HG02623 (cell line): Measurements from ENCODE around the gene ERCC4.

Experiments used
- ATAC-seq: cut with Tn5 transposase; IDR thresholded peaks from one replicate; pipeline ENCODE4 v1.9.1; 2021; ENCODE audit warnings: moderate library complexity; ENCODE audit not compliant: unreplicated experiment

Gene ERCC4

DNA sequence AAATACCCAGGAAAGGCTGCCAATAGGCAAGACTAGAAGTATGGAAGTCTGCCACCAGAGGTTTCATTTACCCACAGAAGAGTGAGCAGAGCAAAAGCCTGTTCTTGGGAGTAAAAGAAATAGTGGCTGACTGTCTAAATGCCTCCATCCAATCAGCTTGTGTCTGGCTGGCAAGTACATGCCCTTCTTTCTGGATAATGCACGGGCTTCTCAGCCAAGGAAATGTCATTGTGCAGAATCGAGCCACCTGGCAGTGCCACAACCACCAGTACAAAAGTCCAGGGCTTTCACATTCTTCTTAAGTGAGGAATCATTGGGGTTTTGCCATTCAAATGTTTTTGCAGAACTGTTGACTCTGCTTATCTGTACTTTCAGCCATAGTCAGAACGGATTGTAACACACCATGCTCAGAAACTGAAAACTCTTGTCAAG is 10.1 kb upstream of the ERCC4 start:
- no peak for ATAC-seq

DNA sequence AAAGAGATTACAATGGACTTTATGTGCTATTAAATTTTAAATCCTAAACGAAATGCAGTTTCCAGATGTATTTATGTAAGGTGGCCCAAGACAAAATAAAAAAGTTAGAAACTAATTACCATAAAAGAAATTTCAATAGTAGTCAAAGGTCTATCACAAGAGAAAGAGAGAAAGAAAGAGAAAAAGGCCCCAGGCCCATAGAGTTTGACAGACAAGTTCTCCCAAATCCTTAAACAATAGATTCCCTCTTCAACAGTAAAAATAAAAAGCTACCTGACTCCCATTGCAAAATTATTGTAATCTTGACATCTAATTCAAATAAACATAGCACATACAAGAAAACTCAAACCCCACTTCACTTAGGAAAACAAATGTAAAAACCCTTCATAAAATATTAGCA is 8.6 kb upstream of the ERCC4 start:
- no peak for ATAC-seq

DNA sequence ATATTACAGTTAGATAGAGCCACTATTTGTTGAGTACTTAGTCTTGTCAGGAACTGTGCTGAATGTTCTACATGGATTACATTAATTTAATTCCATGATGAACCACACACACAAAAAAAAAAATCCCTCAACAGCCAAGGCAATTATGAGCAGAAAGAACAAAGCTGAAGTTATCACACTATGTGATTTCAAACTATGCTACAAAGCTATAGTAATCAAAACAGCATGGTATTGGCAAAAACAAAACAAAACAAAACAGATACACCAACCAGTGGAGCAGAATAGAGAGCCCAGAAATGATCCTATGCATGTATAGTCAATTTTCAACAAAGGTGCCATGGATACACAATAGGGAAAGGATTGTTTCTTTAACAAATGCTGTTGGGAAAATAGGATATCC is 8.1 kb upstream of the ERCC4 start:
- no peak for ATAC-seq

DNA sequence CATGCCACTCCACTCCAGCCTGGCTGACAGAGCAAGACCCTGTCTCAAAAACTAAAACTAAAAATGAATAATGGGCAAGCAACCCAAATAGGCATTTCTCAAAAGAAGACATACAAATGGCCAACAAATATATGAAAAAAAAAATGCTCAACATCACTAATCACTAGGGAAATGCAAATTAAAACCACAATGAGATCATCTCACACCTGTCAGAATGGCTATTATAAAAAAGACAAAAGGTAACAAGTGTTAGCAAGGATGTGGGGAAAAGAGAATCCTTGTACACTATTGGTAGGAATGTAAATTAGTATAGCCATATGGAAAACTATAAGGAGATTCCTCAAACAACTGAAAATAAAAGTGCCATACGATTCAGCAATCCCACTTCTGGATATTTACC is 7.1 kb upstream of the ERCC4 start:
- no peak for ATAC-seq

DNA sequence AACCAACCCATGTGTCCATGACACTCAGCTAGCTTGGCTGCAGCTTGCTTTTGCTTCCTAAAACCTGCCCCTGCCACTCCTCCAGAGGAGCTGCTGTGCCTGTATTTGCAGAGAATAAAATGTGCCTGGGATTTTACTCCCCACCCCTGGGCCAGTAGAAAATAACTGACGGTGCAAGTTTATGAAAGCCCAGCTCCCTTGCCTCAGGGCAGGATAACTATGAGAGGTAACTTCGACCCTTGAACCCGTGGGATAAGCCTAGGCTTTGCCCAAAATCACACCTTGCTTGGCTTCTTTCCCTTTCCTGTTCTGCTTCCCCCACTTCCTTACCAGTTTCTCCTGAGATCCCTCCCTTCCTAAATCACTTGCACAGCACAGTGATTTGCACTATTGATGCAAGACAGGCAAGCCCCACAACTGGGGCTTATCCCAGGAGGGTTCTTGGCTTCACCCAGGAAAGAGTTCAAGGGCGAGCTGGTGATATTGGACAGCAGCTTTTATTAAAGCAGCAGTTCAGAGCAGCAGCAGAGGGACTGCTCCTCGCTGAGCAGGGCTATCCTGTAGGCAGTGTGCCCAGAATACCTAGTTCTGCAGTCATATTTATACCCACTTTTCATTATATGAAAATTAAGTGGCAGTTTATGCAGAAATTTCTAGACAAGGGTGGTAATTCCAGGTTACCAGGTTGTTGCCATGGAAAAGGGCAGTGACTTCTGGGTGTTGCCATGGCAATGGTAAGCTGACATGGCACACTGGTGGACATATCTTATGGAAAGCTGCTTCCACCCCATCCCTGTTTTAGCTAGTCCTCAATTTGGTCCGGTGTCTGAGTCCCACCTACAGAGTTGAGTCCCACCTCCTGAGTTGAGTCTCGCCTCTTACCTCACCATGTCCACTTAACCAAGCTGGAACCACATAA is 6.3 kb upstream of the ERCC4 start:
- ATAC-seq: no peak

DNA sequence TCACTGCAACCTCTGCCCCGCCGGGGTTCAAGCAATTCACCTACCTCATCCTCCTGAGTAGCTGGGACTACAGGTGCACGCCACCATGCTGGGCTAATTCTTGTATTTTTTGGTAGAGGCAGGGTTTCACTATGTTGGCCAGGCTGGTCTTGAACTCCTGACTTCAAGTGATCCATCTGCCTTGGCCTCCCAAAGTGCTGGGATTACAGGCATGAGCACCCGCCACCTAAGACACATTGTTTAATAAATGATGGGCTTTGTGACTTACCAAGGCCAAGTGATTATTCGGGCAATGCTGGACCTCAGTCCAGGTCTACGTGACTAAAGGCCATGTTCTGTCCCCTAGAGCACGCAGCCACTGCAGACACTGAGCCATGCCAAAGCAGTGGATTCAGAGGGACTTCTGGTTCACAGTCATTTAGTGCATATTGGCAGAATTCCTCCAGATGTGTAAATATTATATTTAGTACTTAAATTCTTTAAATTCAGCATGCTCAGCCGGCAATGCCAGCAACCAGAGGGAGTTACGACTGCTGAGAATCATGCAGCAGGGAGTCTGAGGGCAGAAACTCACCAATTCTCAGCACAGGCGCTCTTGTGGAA is 4.8 kb upstream of the ERCC4 start:
- no peak for ATAC-seq

DNA sequence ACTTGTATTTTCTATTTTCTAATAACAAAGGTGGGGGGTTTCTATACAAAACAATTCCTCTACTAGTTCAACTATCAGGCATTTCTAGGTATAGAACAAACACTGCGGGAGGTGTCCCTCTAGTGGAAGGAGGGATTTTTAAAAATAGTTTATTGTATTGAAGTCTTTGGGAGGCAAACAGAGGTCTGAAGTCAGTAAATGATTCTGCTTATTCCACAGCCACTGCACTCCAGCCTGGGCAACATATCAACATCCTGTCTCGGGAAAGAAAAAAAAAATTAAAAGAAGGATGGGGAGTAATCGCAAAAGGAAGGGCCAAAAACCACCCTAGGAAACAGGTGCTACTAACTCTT is 648 bp upstream of the ERCC4 start:
- no peak for ATAC-seq

DNA sequence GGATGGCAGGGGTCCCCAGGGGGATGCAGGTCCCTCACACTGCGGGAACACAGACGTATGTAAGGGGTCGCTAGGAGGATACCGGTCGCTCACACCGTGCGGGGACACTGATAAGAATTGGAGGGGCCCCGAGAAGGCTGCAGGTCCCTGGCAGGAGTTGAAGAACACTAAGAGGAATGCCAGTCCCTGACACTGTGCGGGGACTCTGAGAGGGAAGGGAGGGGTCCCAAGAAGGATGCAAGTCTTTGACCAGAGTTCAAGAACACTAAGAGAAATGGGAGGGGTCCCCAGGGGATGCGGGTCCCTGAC is 510 bp downstream of the ERCC4 start:
- ATAC-seq: no peak

DNA sequence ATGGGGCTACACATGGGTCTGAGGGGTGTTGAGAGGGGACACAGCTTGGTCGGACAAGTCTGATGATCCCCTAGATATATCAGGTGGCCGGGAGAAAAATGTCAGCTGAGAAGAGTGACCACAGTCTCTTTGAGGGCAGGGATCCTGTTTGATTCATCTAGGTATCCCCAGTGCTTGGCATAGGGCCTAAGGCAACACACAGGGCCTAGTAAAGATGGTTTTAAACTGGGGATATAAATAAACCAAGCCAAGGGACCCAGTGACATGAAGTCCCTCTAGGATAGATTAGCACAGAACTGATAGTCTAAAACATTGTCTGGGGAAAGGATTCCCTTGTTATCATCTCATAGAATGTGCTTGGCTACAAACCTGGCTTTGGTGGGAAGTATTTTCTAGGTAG is 1.4 kb downstream of the ERCC4 start:
- no peak for ATAC-seq

DNA sequence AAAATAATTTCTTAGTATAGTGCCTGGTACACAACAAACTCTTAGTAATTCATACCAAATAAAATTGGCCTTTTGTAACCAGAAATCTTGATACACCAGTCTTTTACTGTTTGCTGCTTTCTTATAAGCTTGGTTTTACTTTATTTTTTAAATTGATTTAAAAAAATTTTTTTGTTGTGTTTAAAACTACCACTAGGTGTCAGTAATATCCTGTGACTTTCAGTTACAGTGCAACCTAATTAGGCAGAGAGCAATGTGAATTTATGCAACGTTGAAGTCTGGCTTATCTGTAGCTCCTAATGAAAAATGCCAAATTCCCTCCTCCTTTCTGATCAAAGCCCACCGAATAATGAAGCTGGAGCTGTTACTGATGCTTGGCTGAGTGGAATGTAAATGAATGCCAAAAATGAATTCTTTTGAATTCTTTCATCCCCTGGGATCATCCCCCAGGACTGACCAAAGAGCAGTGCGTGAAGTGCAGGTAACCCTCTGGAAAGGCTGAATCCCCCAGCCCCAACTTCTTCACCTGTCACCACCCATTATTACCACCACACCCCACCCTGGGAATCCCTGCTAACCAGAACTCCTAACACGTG is 3.8 kb downstream of the ERCC4 start:
- no peak for ATAC-seq

DNA sequence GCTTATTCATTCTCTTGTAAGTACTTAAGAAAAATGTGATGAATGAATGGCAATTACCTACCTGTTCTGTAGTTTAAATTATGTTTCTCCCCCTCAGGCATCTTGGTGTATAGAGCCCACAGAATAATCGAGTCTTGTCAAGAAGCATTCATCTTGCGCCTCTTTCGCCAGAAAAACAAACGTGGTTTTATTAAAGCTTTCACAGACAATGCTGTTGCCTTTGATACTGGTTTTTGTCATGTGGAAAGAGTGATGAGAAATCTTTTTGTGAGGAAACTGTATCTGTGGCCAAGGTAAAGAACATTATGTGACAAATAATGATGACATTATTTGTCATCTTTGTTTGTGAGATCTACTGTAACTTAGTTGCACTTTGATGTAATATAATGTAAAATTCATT is 6.5 kb downstream of the ERCC4 start:
- ATAC-seq: no peak

DNA sequence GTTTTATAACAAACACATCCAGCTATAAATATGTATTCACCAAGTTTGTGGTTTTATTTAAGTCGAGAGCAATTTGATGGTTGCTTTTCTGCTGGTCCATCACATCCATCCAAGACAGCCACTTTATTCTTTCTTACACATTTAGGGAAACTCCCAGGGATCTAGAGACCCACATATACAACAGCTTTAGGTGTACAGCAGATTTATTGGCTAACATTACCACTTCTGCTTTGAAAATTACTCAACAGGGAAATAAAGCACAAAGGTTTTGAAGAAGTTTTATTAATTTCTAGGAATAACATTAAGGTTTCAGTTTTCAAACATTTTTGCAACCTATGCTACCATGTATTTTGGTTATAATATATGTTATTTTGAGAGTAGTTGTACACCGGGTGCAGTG is 6.9 kb downstream of the ERCC4 start:
- ATAC-seq: no peak

DNA sequence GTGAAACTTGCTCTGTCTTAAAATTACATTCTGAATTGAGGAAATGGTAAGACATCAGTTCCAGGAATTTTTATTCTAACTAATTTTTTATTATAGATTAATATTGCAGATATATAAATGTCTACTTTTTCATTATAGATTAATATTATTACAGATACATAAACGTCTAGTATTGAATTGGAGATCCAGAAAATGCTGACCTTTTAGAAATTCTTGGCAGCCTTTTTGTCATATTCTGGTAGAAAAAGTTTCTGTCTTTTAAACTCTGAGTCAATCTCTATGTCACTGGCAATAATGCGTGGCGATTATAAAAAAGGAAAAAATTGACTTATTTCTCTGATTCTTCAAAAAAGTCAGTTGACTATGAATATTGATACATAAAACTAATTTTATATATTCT is 8.7 kb downstream of the ERCC4 start:
- no peak for ATAC-seq

DNA sequence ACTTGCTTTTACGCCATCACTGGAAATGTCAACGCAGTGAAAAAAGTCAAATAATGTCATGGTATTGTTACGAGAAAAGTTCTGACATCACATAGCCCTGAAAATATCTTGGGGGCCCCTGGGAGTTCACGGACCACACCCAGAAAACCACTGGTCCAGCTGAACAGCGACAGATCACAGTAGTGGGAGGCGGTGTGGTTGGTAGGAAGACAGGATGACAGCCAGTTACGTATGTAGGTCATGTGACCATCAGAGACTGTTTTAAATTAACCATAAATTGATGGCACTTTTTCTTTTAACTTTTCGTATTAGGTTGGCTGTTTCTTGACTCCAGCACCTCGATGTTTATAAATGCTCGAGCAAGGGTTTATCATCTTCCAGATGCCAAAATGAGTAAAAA is 11.9 kb downstream of the ERCC4 start:
- ATAC-seq: no peak

DNA sequence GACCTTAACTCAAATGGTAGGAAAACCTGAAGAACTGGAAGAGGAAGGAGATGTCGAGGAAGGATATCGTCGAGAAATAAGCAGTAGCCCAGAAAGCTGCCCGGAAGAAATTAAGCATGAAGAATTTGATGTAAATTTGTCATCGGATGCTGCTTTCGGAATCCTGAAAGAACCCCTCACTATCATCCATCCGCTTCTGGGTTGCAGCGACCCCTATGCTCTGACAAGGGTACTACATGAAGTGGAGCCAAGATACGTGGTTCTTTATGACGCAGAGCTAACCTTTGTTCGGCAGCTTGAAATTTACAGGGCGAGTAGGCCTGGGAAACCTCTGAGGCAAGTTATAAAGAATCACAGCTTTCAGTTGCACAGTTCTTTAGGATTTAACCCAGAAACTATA is 15.5 kb downstream of the ERCC4 start:
- no peak for ATAC-seq

DNA sequence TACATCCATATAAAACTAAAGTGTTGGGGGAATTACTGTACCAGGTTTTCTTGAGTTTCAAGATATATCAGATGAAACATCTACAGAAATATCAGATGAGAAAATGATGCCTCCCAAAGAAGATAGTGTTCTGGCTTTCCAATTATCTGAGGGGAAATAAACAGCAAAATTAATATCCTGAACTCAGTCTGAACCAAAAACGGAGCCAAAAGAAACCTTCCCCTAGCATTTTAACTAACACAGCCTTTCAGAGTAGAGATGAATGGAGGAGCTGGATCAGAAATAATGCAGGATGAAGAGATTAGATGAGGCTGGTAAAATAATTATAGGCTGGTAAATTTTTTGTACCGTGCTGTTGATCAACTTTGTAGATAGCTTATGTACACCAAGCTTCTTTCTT is 16.2 kb downstream of the ERCC4 start:
- ATAC-seq: no peak

DNA sequence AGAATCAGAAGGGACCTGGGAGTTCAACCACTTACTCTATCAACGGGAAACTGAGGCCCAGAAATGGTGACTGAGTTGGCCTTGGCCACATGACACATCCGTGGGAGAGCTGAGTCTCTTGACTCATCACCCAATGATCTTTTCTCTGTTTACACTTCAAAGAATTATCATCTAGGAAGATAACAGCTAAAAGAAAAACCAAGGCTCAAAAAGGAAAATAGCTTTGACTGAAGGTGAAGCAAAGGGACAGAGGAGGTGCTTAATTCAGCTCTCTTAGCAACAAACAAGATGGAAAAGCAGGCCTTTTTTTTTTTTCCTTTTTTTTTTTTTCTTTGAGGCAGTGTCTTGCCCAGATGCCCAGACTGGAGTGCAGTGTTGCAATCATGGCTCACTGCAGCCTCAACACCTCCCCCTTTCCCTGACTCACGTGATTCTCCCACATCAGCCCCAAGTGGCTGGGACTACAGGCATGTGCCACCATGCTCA is 16.7 kb downstream of the ERCC4 start:
- ATAC-seq: no peak

DNA sequence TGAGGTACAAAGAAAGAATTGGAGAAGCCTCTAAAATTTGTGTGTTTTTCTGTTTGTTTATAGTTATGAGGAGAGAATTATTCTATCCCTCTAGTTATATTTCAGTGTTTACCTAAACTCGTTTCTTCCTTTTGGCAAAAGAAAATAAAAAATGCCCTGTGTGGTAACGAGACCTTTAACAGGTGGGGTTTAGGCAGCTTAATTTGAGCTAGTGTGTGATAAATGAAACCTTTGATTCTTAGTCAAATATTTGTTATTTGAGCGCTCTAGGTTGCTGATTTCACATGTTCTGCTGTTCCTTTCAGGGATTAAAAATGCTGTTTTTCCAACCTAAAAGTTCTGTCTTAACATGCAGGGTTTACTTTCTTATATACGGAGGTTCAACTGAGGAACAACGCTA is 17.5 kb downstream of the ERCC4 start:
- no peak for ATAC-seq

DNA sequence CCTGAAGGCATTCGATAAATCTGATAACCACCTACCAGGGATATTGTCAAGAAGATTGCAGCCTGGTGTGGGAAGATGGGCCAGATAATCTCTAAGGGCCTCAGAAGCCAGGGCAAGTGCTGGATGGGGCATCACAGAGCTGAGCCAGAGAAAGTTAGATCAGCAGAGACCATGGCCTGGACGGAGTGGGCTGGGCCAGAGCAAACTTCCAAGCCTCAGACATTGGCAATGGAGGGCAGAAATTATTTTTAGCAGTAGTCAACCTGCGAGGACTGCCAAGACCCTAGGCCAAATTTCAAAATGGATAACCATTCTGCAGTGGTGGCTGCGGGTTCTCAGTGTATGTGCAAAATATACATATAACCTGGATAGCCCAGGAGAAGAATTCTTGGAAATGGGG is 18.5 kb downstream of the ERCC4 start:
- no peak for ATAC-seq

DNA sequence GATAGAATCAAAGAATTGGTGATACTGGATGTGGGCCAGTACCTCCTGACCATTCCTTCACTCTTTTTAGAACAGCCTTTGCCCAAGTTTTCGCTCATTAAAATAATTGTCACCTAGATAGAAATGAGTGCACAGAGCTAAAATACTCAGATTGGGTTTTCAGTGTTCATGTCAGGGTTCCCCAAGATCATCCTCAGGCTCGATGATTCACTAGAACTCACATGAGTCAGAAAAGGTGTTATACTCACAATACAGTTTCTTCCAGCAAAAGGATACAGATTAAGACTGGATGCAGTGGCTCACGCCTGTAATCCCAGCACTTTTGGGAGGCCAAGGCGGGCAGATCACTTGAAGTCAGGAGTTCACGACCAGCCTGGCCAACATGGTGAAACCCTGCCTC is 19.9 kb downstream of the ERCC4 start:
- ATAC-seq: no peak

DNA sequence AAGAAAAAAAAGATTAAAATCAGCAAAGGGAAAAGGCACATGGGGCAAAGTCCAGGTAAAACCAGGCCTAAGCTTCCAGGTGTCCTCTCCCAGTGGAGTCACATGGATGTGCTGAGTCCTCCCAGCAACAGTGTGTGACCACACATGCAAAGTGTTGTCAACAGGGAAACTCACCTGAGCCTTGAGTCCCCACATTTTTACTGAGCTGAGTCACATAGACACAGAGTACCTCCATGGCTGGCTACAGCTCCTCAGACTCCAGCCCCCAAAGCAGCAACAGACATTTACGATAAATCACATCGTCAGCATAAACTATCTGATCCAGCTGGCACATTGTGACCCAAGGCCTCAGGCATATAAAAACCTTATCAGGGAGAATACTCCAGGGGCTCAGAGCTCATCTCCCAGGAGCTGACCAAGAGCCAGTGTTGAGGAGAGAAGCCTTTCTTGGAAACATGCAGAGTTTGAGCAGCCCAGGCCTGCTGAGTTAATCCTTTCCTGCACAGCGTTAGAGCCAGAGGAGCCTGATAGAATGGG is 20.5 kb downstream of the ERCC4 start:
- no peak for ATAC-seq

DNA sequence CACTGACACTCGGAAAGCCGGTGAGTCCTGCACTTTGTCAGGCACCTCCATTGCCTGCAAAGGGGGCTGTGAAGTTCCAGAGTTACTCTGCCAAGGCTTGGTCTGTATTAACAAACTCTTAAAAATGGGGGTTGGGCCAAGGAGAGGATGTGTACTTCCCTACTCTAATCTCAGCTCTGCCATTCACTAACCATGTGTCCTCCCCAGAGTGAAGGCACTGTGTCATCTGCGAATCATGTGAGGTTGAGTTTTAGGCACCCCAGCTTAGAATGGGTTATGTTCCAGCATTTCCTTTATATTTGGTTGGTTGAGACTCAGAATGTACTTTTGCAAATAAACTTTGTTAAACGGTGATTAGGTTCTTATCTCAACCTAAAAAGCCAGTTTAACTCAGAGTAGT is 24.9 kb downstream of the ERCC4 start:
- ATAC-seq: no peak
